Lower lobe of right lung (tissue), 2 donors: Measurements from ENCODE around the gene ZNF331. TPM values are rescaled to one million over a fixed set of nuclear protein-coding genes. Genes with fewer than 3 reads are reported as not detected.

Experiments used
- ATAC-seq, 2 donors: fragments of 200-7000 bp; cut with Tn5 transposase; one replicate each; pipeline ENCODE4 v1.9.1; 2020 to 2022; ENCODE audit warnings: mild to moderate bottlenecking in 2 of 2, moderate library complexity in 2 of 2
- DNase-seq: peaks from one replicate; pipeline ENCODE4 v3.0.0-alpha.2; 2020
- H3K27ac ChIP-seq: fragments of 200-600 bp; one replicate; pipeline ENCODE4 v1.8.0; 2022
- H3K27me3 ChIP-seq: fragments of 200-600 bp; one replicate; pipeline ENCODE4 v1.8.0; 2022; ENCODE audit warnings: low read depth
- H3K36me3 ChIP-seq: fragments of 200-600 bp; one replicate; pipeline ENCODE4 v1.8.0; 2022; ENCODE audit warnings: mild to moderate bottlenecking
- H3K4me1 ChIP-seq: fragments of 200-600 bp; one replicate; pipeline ENCODE4 v1.8.0; 2022
- H3K4me3 ChIP-seq: fragments of 200-600 bp; one replicate; pipeline ENCODE4 v1.8.0; 2022; ENCODE audit warnings: mild to moderate bottlenecking
- H3K9me3 ChIP-seq: fragments of 200-600 bp; one replicate; pipeline ENCODE4 v1.8.0; 2022
- CTCF ChIP-seq: fragments of 200-600 bp; IDR thresholded peaks from one replicate; pipeline ENCODE4 v1.8.0; 2022; ENCODE audit warnings: antibody characterized with exemption, mild to moderate bottlenecking
- intact Hi-C: fragments of 100-400 bp; cut with DNase I; formaldehyde crosslinking; loops from one replicate; pipeline ENCODE4 v1.11.0; 2022
- total RNA-seq: library from RNA; stranded (reverse); fragmentation: NEBNext Ultra II Directional; extraction: Animal tissue kit (Norgen Biotek cat#: 25700); gene quantifications from one replicate; pipeline ENCODE4 v1.2.1, GENCODE V29; 2021
- donor health status: DM: no; HTN: yes; CAD: no; lungs with severe emphysema.

The ZNF331 gene
- total RNA-seq, 1 donor from 2014 or later: 36.6 TPM

- no peak for TF ChIP-seq CTCF
- Histone ChIP-seq H3K4me3 (no peak overlapping the region), H3K27me3 (no peaks in the 10 kb centered on the region), H3K9me3 (no peaks in the 10 kb centered on the region), H3K36me3 (no peaks in the 10 kb centered on the region), H3K4me1 (no peaks in the 10 kb centered on the region), H3K27ac (no peak overlapping the region)
- DNase-seq (no peak), ATAC-seq (no peak)
- intact Hi-C loops: no loop called here
Observed at GRCh38 chr19:53595510-53595867, 57.5 kb downstream of the ZNF331 start.

- no peak overlapping the region for H3K4me3 ChIP-seq
- no peak overlapping the region for H3K27ac ChIP-seq
- no peak for TF ChIP-seq CTCF
- no peaks in the 10 kb centered on the region for H3K9me3 ChIP-seq
- ATAC-seq (no peak), DNase-seq (no peak)
- no peaks in the 10 kb centered on the region for H3K27me3 ChIP-seq
- no peaks in the 10 kb centered on the region for H3K4me1 ChIP-seq
- intact Hi-C loops: no loop called here
- H3K36me3 ChIP-seq: no peaks in the 10 kb centered on the region
Observed at GRCh38 chr19:53596056-53596455, 58.1 kb downstream of the ZNF331 start.

GRCh38 chr19:53597023-53597422 is 59.1 kb downstream of the ZNF331 start:
- TF ChIP-seq CTCF: no peak
- Histone ChIP-seq H3K4me3 (no peak overlapping the region), H3K27ac (no peak overlapping the region), H3K9me3 (no peaks in the 10 kb centered on the region), H3K27me3 (no peaks in the 10 kb centered on the region), H3K4me1 (no peaks in the 10 kb centered on the region), H3K36me3 (no peaks in the 10 kb centered on the region)
- DNase-seq (no peak), ATAC-seq (no peak)
- intact Hi-C loops: no loop called here

- no peaks in the 10 kb centered on the region for H3K36me3 ChIP-seq
- no peaks in the 10 kb centered on the region for H3K9me3 ChIP-seq
- TF ChIP-seq CTCF: no peak
- no peak for DNase-seq
- no peak overlapping the region for H3K4me3 ChIP-seq
- no peaks in the 10 kb centered on the region for H3K4me1 ChIP-seq
- intact Hi-C loops: no loop called here
- no peak for ATAC-seq
- no peaks in the 10 kb centered on the region for H3K27me3 ChIP-seq
- no peak overlapping the region for H3K27ac ChIP-seq
Observed at GRCh38 chr19:53598361-53598760, 60.4 kb downstream of the ZNF331 start.

- DNase-seq (no peak), ATAC-seq (no peak)
- Histone ChIP-seq H3K27me3 (no peaks in the 10 kb centered on the region), H3K27ac (peak overlapping the region; percentile 49), H3K9me3 (no peaks in the 10 kb centered on the region), H3K4me3 (no peak overlapping the region), H3K36me3 (no peaks in the 10 kb centered on the region), H3K4me1 (no peaks in the 10 kb centered on the region)
- TF ChIP-seq CTCF: no peak
- intact Hi-C loops: no loop called here
Observed at GRCh38 chr19:53600217-53600616, 62.3 kb downstream of the ZNF331 start.

GRCh38 chr19:53606031-53606430 is 68.1 kb downstream of the ZNF331 start:
- no peak for TF ChIP-seq CTCF

More at GRCh38 chr19:53606031-53606430, 68.1 kb downstream of the ZNF331 start:
- no peak for DNase-seq
- intact Hi-C loops: no loop called here
- ATAC-seq: no peak
- Histone ChIP-seq H3K27me3 (no peaks in the 10 kb centered on the region), H3K9me3 (no peaks in the 10 kb centered on the region), H3K4me1 (no peaks in the 10 kb centered on the region), H3K36me3 (no peaks in the 10 kb centered on the region), H3K27ac (no peak overlapping the region), H3K4me3 (no peak overlapping the region)
